DMS53 treated with DMSO at 0.1 percent for 48 hours (cell line): Measurements from ENCODE around the gene SEMA7A.
A peak's percentile ranks its signal among the peaks of the same experiment; 100 is the strongest.

Experiments
- DNase-seq: peaks from one replicate; lab custom pipeline; 2025; ENCODE audit not compliant: unreplicated experiment; lab: John Stamatoyannopoulos, UW

Gene SEMA7A

DNA sequence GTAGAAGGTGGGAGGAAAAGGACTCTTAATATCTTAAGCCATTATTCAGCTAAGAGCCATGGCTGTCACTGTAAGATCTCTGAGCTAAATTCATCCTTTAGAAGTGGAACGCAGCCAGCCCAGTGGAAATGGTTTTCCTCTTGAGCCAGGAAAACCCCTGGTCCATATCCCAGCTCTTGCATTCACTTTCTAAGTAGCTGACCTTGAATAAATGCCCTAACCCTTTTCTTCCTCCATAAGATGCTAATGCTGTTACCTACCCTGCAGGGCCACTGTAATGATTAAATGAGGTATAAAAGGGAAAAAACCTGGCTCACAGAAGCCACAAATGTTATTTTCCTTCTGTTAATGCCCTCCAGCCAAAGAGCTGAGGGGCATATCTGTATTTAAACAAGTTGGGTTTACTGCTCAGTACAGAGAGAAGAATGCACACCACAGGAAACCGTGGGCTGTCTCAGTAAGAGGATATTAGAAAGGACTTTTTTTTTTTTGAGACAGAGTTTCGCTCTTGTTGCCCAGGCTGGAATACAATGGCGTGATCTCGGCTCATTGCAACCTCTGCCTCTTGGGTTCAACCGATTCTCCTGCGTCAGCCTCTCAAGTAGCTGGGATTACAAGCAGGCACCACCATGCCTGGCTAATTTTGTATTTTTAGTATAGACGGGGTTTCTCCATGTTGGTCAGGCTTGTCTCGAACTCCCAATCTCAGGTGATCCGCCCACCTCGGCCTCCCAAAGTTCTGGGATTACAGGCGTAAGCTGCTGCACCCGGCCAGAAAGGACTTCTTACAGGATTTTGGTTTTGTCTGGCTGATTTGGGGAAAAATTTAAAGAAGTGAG lies 20.4 kb upstream of the SEMA7A start:
- no peak for DNase-seq

DNA sequence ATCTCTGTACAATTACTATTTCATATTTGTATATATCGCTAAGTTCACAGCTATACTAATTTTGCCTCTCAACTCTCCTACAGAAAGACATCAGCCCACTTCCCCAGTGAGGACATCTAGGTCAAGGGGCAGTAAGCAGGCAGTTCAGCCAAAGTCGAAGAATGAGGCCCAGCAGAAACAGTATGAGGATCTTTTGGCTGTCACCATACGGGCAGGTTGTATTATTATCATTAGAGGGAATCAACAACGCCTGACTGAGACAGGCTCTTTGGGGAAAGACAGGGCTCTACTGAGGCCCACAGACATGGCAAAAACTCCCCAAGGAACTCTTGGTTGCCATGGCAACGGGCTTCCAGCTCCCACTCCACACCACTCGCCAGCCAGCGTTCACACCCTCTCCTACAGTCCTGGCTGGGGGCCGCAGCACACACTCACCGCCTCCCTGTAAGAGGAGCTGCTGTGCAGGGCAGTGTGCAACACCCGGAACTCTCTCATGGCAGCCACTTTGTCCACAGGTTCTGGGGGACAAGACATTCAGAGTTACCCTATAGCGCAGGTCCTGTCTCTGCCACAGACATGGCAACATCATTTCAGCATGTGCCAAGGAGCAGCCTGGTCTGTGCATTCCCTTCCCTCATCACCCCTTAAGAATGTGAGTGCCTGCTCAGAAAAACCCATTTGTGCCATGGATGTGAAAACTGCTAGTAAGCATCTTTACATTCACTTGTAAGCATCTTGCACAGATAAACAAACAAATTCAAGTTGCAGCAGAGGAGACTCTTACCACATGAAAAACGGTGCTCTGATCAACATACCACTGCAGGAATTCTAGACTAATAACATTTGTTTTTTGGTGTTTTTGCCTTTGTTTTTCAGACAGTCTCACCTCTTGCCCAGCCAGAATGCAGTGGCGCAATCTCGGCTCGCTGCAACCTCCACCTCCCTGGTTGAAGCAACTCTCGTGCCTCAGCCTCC lies 18.4 kb upstream of the SEMA7A start:
- DNase-seq, result no peak

DNA sequence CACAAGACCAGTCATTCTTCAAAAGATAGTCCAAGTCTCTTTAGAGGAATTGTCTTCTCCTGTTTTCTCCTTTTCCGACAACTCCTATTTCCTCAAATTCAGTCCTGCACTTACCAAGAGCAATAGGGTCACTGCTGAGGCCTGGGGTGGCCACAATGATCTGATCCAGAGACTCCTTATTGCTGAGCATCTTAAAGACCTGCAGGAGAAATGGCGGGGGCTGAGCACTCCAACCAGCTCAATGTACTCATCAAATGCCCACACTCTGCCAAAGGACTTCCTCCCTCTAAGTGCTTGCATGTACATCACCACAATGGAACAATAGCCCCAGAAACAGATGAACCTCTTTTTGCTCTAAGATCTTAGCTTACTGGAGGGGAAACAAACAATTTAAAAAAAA lies 17.6 kb upstream of the SEMA7A start:
- DNase-seq, result no peak

DNA sequence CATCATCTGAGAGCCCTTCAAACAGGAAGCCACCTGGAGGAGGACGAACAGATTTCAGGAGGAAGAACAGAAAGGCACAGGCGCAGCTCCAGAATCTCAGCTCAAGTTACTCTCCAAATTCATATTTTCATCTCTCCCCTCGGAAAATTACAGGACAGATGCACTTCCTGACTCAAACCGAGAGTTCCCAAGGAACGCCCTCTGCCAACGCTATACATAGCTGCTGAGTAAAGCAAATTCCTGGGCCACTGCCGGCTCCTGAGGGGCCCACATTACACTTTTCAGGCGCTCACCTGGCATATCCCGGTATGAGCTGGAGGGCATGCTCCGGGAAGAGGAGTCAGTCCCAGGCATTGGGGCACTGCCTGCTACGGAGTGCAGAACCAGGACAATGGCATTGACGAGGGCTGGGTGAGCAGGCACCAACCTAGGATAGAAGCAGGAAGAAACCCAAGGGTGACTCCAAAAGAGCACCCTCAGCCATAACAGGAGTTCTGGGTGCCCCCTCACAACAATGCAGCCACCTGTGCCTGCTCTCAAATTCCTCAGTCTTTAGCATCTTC lies 16.0 kb upstream of the SEMA7A start:
- no peak for DNase-seq

DNA sequence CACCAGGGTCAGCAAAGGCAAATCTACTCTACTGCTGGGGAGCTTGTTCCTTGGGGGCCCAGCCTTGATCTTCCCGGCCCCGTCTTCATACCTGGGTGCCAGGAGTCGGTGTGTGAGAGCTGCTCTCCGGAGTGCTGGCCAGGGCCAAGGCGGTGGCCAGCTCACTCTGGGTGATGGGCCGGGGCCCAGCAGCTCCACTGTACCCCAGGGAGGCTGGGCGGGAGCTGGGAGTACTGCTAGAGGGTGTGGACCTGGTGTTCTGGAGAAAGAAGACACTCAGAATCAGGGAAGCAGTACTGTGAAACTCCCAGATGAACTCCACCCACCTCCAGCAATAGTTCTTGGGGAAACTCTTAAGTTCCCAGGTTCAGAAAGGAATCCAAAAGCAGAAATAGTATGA lies 15.3 kb upstream of the SEMA7A start:
- no peak for DNase-seq

DNA sequence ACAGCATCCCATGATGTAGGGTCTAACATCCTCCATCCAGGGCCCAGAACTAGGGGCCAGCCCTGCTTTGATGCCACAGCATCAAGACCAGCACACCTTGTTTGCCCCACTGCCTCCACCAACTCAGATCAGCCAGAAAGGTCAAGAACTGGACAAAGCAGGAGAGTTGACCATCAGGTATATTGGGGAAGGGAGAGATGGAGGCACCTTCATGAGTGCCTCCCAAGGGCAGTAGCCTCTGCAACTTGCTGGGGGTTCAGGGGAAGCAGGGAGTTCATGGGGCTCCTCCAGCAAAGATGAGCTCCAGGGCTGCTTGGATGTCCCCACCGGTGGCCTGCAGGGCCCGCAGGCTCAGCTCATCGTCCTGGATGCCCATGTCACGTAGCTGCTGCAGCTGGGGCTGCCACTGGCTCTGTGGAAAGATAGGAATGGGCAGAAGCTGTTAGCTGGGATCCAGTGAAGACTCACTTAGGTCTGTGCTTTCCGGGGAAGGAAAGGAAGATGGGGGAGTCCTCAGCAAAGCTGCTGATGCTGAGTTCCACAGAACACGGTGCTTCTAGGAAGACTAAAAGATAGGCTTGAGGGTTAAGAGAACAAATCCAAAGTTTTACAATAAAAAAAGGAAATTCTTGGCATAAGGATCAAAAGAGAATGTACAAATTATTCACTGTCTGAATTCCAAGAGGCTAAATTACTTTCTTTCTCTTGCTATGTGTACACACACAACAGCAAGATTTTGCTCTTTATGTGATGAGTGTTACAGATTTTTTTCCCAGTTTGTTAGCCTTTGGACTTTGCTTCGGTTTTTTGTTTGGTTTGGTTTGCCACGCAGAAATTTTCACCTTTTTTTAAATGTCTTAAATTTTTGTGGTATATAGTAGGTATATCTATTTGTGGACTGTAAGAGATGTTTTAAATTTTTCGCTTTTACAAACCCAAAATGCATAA lies 12.3 kb upstream of the SEMA7A start:
- DNase-seq, result no peak

DNA sequence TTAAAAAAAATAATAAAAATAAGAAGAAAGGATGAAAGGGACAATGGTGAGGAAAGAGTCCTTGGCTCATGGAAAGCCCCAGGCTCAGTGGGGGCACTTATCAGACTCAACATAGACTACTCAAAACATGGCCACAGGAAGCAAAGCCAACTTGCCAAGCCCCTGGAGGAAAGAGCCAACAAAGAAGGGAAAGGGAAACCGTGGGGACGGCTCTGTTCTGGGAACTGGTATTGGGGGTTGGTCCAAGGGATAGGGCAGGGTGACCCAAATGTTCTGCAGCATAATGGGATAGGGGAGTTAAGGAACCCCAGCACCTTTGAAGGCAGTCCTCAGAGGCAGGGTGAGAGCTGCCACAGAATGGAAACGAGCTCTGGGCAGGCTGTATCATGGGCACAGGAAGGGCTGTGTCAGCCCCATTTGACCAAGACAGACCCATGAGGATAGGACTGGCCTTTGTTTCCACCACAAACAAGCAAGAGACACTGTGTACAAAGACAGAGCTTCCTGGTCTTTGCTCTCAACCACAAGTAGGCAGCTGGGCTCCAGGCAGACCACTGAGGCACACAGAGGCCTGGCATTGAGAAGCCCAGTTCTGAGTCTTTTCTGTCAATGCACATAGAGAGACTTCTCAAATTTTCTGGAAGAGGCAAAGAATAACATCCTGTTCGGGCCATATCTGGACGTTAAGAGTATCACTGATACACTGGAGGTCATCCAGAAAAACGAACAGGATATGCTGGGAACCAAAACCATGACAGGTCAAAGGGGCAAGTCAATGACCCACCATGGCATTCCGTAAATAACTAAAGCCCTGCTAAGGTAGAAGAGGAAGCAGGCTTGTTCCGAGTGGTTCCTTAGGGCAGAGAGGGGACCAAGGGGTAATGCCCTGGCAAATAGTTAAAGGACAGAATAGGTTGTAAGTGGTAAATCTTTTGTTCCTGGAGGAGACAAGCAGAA lies 10.6 kb upstream of the SEMA7A start:
- DNase-seq, result no peak

DNA sequence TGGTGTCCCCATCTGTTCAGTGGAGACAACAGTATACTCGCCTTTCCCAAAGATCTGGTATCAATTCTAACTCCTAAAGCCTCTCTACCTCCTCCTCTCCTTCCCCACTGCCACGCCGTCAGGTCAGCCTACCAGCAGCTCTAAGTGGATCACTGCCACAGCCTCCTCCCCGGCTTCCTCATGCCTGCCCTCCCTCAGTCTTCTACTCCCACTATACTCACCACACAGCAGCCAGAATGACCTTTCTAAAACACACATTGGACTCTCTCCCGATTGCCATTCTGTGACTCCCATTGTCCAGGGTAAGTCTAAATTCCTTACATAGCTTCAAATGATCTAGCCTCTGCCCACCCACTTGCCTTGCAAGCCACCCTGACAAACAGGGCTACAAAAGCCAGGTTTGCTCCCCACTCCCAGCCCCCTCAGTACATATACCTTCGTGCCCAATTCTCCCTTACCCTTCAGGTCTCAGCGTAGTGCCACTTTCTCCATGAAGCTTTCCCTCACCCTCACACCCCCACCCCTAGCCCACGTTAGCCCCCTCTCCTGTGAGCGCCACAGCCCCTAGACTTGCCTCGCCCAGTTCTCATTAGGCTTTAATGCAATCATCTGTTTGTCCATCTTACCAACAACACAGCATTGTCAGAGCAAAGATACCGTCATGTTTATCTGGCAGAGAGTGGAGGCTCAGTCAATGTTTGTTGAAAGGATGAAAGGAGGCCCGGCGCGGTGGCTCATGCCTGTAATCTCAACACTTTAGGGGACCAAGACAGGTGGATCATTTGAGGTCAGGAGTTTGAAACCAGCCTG lies 9.5 kb upstream of the SEMA7A start:
- no peak for DNase-seq

DNA sequence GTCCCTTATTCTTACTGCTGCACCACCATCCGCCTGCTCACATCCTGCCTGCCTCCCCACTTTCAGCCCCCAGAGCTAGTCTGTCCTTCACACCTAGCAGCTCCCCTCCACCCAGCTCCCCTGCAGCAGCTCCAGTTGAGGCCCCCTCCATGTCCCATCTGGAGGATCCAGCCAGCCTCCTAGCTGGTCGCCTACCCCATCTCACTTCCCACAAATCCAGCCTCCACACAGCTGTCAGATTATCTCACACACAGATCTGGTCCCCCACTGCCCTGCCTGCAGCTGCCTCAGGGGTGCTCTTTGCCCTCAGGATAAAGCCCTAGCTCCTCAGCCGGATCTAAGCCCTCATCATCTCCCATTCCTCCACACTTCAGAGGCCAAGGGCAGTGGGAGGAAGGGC lies 8.8 kb upstream of the SEMA7A start:
- no peak for DNase-seq

DNA sequence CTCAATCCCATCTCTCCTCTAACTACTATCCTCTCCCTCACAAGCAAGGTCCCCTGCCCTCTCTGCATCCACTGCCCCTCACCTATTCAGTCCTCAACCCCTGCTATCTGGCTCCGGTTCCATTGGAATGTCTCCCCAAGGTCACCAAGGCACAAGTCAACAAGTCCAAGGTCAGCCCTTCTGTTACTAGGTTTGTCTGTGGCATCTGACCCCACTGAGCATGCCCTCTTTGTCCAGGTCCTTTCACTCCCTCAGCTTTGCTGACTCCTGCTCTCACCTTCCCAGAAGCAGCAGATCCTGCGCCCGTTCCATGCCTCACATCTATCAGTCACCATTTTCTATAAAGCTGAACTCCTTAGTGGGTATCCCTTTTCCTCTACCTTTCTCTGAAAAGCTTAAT lies 8.3 kb upstream of the SEMA7A start:
- DNase-seq, result no peak

DNA sequence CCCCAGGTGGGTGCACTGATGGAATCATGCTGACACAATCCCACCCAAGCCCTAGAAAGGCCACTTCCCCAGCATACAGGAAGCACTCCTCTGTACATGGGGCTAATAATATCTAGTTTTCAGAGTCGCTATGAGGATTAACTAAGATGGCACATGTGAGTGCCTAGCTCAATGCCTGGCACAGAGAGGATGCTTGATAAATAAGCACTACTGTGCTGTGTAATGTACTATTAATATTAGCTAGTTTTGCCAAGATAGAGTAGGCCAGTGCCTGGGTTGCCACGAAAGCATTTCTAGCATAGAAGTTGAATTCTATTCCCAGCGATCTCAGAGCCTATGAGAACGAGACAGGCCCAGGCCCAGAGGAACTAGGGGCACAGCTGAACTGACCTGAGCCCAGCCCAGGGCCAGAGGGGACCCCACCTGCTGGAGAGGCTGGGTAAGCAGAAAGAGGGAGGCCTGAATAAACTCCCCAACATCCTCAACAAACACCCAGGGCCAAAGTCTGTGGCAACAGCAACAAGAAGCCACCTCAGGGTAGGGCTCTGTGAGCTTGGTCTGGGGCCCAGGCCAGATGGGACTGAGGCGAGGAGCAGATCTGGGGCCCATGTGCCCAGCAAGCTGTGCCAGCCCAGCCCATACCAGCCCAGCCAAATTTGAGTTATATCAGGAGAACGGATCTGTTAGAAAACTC lies 7.6 kb upstream of the SEMA7A start:
- DNase-seq, result no peak

DNA sequence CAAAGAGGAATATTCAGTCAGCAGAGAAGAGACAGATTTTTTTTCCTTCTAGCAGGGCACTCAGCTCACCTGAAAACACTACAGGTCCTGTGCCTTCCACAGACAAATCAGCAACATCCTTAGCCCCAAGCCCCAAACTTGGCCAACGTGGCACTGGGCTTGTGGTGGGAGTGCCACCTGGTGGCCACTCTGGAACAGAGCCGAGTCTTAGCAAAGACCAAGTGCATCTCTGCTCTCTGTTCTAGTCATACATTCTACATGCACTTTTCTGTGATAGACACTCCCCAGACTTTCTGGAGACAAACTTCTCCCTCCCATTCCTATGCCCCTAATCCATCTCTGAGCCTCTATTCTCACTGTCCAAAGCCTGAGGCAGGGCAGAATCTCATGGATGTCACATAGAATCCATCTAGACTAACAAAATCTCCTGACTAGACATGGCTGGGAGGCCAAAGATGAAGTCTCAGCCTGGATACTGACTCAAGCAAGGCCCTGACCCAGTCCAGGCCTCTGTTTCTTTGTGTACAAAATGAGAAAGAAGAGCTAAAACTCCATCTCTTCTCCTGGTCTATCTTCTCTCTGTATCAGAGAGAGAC lies 5.1 kb upstream of the SEMA7A start:
- peak; percentile 36 for DNase-seq

DNA sequence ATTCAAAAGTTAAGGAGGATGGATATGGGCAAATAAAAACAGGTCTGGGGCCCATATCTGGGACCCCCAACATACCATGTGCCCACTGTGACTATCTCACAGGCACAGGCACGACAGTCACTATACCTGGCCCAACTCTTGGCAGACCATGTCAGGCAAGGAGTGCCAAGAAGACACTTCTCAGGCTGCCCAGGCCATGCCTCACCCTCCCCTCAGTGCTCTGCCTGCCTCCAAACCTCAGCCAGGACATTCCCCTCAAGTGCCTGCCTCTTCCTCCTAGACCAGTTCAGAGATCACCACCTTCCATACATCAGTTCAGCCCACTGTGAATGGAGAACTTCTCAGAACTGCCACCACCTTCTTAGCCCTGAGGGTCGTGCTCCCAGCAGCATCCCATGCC lies 4.4 kb upstream of the SEMA7A start:
- no peak for DNase-seq

DNA sequence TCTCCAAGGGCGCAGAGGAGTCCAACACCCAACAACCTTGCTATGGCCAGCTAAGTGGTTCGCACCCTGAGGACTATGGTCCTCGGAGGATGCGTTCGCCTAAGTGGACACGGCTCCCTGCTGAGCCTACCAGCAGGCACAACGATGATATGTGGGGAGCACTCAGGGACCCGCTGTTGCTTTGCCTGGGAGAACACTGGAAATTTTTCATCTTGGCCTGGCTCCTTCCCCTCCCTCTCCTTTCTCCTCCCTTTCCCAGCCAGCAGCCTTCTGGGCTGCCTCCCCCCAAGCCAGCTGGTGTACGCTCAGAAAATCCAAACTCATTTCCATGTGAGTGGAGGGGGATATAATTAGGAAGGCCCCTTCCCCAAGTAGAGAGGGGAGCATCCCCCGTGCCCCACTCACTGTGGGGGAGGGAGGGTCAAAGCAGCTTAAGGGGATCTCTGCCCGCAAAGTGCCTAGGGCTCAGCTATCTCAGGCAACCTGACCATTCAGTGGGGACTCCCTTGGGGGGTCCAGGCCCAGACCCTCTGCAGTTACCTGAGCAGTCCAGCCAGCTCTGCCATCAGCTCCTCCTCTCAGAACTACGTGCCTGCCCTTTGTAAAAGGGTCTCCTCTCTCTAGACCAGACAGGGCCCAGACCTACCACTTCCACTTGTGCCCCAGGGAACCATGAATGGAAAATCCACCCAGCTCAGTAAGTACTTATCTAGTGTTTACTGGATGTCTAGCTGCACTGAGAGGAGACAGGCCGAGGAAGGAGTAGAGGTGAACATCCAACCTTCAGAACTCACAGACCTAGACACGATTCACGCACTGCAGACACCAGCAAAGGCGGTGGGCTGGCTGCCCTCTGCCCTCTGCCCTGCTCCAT lies 742 bp upstream of the SEMA7A start:
- DNase-seq, result no peak

DNA sequence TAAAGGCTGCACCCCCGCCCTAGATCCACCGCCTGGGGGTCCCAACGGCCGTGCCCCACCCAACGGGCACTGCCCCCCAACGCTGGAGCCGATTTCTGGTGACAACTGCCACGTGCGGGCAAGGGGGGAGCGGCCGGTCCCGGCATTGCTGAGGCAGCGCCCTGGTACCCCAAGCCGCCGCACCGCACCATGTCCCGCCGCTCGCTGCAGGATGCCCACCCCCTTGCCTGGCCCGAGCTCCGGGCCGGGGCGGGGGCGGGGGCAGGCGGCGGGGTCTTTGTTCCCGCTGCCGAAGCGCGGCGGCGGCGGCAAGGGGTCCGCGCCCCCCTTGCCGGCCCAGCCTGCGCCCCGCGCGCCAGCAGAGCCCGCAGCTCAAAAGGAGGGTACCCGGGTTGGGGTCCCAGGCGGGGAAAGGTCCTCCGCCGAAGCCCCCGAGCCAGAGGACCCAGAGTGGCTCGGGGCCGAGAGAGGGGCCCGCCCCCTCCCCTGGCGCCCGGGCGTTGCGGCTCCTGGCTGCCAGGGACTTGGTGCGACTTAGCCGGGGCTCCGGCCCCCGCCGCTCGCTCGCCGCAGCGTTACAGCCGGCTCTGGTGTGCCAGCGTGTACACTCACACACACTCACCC lies 678 bp downstream of the SEMA7A start:
- DNase-seq, result no peak

DNA sequence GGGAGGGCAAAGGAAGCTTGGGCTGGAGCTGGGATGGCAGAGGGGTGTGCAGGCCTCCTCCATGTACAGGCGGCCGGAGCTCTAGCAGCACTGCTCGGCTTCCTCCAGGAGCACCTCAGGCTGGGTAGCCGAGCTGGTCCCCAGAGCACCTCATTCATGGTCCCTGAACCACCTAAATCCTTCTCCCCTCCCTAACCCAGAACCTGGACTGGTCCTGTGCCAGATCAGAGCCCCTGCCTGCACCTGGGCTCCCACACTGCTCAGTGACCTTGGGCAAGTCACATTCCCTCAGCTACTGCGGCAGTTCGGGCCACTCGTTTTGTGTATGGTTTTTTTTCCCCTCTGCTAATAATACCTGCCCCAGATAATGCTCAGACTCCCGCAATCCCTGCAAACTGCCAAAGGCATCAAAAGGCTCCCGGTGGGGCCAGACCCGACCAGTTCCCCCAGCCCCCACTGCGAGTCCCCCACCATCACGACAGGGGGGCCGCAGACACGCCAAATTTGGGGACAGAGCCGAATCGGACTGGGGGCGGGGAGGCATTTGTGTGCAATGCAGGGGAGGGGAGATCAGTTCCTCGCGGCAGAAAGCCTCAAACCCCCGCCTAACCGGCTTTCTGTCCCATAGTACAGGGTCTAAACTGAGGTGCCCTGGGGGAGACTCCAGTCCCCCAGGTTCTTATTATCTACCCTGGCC lies 1.3 kb downstream of the SEMA7A start:
- DNase-seq, result no peak
